NCI-H82 treated with DMSO at 0.1 percent for 48 hours (cell line): ENCODE measurements around the gene NCKAP5.
A peak's percentile ranks its signal among the peaks of the same experiment; 100 is the strongest.

Experiments
- DNase-seq: peaks from one replicate; lab custom pipeline; 2025; ENCODE audit not compliant: unreplicated experiment; lab: John Stamatoyannopoulos, UW

The NCKAP5 gene

DNA sequence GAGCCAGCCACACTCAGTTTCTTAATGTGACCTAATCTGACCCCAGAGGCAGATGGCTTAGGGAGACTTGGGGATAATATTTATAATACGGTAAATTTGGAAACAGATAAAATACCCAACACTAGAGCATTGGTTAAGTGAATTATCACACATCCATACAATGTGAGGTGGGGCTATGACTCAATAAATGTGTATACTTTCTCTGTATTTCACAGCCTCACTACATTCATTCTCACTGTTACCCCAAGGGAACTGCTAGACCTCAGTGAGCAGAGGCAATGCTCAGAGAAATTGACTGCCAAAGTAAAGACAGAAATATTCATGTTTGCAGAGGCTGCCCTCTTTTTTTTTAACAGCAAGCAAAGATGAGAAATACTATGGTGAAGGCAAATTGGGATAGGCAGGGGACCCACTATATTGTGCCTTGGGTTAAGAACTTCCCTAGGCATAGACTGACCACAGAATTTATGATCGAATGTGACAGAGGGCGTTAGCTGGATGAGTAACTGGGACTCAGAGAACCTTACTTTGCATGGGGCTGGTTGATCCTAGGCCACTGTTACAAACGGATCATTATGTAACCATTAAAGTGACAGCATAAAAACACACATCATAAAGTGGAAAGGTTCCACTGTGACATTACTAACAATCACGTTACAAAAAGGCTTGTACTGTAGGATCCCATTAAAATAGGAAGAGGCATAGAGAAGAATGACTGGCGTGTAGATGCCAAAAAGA, 652.3 kb downstream of the NCKAP5 start:
- DNase-seq = no peak

DNA sequence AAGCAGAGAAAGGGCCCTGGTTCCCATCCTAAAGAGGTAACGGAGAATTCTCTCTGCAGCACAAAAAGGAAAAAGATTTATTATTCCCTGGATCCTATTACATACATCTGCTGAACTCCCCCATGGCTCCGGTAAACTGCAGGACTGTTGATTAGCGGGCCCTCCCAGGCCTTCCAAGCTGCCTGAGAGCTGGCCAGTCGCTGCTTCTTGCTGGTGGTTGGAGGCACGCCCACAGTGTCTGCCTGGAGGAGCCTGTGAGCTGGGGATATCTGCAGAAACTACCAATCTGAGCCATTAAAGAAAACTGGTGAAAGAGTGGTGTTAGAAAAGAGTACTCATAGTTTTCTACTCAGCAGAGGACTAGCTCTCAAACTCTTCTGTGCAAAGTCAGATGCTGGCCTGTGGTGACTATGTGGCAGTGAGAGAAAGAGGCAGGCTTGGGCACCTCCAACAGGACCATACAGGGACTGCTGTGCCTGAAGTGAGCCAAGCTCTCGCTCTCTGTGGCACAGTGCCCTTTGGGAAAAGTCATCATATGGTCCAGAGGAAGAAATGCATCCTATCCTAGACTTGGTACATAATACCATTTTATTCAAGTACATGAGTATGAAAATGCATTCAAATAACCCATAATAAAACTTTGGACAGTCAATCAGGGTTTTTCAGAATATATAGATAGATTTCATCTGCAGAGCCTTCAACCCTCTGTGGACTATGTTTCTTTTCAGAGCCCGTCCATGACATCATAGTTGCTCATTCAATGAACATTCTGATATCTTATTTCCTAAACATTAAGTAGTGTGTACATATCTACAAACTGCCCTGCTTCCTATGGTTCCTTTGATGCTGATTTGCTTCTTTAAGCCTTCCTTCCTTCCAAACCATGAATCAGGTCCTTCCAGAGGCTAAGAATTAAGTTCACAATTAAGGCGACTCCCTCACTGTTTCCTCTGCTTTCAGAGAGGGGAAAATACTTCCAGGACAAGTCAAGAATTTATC, 656.2 kb downstream of the NCKAP5 start:
- DNase-seq = no peak

DNA sequence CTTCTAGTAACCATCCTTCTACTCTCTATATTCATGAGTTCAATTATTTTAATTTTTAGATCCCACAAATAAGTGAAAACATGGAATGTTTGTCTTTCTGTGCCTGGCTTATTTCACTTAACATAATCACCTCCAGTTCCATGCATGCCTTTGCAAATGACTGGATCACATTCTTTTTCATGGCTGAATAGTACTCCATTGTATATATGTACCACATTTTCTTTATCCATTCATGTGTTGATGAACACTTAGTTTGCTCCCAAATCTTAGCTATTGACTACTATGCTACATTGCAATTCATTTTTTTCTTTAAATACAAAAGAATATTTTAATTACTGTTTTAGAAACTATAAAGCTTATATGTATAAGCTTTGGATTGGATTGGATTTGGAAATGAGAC, 657.8 kb downstream of the NCKAP5 start:
- DNase-seq = no peak

DNA sequence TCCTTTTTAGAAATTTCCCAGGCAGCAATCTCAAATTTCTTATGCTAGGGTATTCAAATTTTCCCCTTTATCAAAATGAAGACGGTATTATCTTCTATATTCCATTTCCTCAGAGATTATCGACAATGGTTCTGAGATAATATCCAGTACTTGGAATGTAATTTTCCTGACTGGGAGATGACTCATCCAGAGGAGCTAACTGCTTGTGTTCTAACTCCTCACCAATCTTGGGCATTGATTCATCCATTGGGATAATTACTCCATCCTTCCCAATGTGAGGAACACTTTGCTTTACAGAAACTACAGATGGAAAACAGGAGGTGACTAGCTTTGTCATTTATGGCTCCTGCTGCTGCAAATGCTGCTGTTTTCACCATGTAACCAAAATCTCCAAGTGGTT, 658.8 kb downstream of the NCKAP5 start:
- no peak for DNase-seq

DNA sequence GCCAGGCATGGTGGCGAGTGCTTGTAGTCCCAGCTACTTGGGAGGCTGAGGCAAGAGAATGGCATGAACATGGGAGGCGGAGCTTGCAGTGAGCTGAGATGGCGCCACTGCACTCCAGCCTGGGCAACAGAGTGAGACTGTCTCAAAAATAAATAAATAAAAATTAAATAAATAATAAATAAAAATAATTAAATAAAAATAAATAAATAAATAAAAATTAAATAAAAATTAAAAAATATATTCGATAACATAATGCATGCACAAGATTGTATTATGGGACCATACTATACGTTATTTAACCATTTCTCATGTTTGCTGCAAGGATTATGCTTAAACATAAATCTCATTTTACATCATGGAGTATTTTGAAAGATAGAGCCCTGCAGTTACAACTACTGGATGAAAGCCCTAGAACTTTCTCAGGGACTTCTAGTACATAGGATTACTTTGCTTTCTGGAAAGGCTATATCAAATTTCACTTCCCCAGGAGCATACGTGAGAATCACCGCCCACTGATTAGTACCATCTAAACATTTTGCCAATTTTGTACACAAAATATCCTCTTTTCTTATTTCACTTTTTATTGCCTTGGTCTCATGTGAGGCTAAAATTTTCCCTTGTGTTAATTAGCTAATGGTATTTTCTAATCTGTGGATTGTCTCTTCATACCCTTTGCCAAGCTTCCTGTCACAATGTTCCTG, 664.0 kb downstream of the NCKAP5 start:
- DNase-seq = no peak

DNA sequence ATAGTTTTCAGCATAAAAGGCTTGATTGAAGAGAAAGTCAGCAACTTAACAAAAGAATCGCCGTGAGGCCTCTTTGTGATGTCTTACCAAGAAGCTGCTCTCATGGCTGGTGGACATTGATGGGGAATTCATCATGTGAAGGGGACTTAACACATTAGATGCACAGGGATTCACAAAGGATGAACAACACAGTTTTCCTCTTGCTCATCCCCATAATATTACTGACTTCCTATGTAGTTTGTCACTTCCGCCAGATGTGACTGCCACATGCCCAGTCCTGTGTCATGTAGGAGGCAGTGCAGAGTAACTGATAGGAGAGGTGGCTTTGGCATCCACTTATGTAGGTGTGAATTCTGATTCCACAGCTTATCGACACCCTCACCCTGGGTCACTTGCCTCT, 665.6 kb downstream of the NCKAP5 start:
- no peak for DNase-seq

DNA sequence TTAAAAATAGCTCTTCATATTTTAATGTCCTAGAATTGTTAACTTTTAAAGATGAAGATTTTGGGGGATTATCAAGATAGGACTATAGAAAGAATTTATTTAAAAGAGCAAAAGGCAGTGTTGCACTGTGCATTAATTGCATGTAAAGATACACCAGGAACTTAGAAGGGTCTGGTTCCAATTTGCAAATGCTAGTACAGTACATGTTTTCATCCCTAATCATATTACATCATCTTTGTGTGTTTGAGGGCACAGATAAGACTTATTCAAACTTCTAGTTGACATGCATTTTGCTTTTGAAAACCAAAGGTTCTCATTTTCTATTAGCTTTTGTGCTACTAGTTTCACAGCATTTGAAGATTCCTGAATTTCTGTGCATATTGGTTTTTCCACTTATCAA, 666.6 kb downstream of the NCKAP5 start:
- DNase-seq = no peak

DNA sequence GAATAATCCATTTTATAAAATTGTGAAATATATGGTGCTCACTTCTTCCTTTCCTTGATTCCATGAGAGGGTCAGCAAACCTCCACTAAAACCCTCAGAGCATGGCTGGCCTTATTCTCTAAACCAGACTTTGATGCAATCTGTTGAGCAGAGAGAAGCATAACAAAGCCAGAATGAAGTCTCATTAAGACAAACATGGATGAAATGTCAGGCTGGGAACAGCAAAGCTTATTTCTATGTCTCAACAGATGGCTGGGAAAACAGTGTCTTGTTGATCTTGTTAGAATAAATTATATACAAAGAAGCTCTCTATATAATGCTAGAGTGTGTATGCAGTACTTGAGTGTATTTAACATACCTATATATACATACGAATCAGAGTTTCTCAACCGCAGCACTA, 671.2 kb downstream of the NCKAP5 start:
- peak; percentile 85 for DNase-seq

DNA sequence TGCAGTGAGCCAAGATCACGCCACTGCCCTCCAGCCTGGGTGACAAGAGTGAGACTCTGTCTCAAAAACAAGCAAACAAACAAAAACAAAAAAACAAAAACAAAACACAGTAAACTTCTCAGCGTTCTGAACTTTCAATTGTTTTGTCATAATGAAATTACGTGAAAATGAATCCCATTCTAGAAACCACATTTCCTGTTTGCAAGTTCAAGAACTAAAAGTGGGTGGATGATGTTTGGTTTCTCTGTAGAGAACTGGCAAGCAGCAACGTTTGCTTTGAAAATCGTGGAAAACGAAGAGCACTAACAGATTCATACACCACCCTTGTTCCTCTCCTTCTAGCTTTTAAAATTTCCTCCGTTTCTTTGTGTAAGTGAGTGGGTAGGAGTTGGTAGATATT, 672.2 kb downstream of the NCKAP5 start:
- DNase-seq = no peak

DNA sequence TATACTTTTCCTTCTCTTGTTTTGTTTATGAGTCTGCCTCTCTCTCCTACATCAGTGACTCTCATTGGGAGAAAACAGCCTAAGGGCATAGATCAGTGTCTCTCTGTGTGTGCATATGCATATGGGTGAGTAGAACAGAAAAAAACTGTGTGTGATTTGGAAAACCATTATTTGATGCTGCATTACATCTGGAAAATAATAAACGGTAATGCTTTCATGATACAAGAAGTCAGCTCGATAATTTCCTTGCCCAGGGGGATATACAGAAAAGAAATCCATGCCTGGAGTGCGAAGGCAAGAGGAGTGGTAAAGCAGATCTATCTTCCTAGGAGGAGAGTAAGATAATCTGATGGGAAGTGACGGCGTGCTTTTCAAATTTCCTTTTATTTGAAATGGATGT, 676.8 kb downstream of the NCKAP5 start:
- DNase-seq = no peak

DNA sequence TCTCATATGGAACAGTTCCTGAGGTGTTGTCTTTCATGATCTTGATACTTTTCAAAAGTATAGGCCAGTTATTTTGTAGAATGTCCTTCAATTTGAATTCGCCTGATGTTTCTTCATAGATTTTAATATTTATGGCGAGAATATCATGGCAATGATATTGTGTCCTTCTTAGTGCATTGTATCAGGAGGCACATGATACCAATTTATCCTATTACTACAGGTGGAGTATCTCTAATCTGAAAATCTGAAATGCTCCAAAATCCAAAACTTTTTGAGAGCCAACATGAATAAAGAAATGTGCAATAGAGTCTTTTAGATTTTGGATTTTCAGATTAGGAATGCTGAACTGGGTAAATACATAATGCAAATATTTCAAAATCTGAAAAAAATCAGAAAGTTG, 681.7 kb downstream of the NCKAP5 start:
- DNase-seq = no peak

DNA sequence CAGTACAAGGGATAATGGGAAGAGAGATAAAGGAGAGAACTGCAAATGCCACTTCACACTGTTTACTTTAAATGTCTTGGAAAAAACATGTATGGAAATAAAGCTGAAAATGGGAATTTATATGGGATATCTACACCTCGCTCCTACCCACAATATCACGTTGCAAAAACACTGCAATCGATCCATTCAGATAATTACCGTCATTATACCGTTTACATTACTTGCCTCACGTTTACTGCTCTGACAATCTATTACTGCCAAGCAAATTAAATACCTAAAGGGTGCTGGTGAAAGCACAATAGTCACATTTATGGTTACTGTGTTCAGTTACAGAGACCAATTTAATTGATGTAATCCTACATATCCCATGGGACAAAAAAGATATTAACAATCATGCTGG, 683.6 kb downstream of the NCKAP5 start:
- no peak for DNase-seq

DNA sequence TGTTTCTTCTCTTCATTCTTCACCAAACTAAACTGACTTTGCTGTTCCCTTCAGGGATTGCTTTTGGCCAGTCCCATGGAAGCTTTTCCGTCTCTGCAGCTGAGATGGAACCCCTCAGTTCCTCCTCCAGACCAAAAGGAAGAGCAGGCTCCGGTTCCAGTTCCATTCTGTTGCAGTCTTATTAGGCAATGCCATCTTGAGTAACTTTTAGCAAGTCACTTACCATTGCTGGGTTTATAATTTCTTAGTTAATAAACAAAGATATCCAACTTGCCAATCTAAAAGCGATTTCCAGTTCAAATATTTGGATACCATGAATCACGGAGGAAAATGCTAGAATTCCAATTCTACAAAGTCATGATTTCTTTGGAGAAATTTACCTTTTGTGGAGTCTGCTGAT, 684.0 kb downstream of the NCKAP5 start:
- DNase-seq = no peak

DNA sequence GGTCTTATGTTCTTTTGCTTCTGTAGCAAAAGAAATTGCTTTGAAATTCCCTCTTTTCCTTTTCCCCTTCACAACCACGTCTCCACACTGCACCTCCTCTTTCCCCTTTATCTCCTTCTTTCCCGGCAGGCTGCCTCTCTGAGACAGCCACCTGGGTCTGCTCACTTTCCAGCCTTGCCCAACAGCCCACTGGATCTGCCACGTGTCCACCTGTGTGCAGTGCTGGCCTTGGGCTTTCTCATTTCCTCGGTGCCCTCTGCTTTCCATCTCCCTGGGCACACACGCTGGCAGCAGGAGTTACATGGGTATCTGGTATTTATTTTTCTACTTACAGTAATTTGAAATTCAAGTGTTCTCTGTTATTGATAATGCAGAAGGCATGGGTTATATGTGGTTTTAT, 684.8 kb downstream of the NCKAP5 start:
- DNase-seq = no peak

DNA sequence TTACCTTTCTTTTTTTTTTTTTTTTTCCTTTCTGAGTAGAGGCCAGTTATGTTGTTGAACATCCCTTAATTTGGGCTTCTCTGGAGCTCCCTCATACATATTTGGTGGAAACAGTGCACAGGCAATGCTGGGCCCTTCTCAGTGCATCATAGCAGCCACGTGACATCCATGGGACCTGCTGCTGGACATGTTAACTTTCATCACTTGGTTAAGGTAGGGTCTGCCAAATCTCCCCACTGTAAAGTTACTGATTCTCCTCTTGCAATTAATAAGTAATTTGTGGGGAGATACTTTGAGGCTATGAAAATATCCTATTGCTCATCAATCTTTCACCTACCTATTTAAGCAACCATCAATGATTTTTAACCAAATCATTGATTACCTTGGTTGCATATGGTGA, 686.7 kb downstream of the NCKAP5 start:
- no peak for DNase-seq

DNA sequence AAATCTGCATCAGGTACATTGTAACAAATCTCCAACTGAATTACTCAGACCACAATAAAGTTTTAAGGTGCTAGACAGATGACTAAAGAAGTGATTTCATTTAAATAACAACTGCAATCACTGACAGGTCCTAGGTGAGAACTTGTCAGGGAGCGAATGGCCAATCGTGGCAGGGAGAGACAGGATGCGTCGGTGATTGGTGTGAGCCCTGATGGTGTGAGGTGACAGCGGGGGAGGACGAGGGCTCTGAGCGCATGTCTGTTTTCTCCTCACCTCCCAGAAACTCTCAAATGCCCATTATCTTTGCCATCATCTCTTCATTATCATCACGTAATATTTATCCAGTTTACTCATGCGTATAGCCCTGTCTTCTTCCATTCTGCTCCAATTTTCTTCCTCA, 690.3 kb downstream of the NCKAP5 start:
- DNase-seq = no peak

DNA sequence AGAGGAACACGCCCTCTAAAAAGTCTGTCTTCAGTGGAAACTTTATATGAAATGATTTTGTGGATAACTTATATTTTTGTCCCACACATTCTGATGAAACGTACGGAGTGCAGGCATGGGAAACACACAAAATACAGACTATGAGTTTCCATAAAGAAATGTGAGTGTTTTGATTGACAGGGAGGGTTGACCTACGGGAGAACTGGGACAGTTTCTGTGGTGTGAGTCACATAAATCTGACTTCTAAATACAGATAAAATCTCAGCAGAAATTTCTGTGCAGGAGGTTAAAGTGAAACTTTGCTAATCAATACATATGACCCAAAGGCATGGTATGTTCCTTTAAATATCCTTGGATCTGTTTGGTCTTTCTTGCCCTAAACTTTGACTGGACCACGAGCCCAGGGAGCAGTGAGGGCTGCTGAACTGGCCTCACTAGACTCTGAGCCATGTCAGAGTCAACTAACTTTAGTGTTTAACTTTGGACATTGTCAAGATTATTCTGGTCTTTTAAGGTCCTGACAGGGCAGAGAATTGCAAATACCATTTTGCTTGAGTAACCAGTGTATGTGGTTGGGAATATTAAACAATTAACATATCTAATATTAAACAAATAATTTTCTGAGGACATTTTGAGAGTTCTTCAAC, 691.4 kb downstream of the NCKAP5 start:
- no peak for DNase-seq

DNA sequence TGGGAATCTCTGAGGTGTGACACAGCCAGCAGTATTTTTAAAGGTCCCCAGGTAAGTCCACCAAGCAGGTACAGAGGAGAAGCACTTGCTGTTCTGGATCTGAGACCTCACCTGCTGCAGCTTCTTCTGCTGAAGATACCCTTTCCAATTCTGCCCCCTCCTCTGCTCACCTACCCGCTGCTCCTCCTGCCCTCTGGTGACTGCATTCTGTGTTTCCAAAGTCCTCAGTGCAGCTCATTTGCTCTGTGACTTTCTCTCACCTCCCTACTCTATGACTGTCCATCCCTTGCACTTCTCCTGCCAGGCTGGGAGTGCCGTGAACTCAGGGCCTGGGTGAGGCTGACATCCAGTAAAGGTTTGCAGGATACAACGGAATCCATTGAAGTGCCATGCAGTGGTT, 693.1 kb downstream of the NCKAP5 start:
- DNase-seq = no peak

DNA sequence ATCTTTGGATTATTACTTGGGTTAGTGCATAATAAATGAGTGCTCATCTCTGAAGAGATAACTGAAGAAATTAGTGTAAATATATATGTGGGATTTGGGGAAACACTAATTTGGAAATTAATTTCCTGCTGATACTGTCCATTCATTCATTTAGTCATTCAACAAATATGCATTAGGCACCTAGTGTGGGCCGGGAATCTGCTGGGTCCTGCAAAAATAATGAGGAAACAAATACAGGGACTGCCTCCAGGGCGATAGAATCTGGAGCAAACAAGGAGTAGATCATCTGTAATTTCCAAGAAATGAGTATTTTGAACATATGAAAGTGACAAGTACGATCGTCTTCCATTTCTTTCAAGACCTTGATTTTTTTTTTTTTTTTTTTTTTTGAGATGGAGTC, 694.5 kb downstream of the NCKAP5 start:
- DNase-seq = no peak

DNA sequence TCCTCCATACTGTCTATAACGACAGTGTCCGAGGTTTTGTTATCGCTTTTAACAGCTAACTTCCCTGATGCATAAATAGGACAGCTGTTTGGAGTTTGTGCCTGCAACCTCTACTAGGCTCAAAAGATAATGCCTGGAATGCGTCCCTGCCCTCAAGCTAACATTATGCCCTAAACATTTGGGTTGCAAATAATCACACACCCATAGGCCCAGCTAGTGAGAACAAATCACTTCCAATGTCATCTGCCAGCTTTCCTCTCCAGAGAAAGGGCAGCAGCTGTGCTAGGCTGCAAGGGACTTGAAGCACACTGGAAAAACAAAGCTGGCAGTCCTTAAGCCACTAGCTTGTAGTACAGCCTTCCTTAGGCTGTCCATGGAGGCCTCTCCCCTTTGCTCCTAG, 696.4 kb downstream of the NCKAP5 start:
- no peak for DNase-seq

DNA sequence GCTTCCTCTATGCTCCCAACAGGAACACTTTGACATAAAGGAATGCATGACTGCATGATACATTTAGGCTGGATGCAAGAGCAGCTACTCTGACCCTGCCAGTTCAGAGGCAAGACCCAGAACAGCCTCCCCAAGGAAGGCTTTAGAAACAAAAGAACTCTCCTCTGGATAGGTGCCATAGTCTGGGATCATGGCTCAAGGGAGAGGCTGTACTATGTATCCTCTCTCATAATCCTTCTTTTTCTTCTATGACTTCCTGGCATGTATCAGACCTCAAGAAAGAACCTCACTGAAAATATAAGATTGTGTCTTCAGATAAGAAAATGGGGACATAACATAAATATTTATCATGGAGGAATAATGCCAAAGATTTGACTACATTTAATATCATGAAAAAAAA, 704.3 kb downstream of the NCKAP5 start:
- DNase-seq = no peak
